PC-3 (cell line): ENCODE data around the gene ACTL10. TPM values are rescaled to one million over a fixed set of nuclear protein-coding genes. Genes with fewer than 3 reads are reported as not detected.

Experiments used
- ATAC-seq: fragments of 200-7000 bp; cut with Tn5 transposase; 2 replicates; pipeline ENCODE4 v1.9.1; 2020; ENCODE audit warnings: mild to moderate bottlenecking, moderate library complexity
- BruUV-seq: library from RNA; stranded (reverse); fragments of 400-500 nt; replicated peaks from 2 replicates; lab custom pipeline; 2021; lab: Mats Ljungman, UMichigan
- CTCF ChIA-PET: fragments of 300-600 bp; sonication (Branson Sonifier 250); formaldehyde crosslinking; loops from one replicate; lab custom pipeline; 2022; ENCODE audit warnings: antibody characterized with exemption; lab: Charles Lee
- POLR2A ChIA-PET: fragments of 300-600 bp; sonication (Branson Sonifier 250); formaldehyde crosslinking; loops from one replicate; lab custom pipeline; 2022; ENCODE audit warnings: antibody characterized with exemption; ENCODE audit not compliant: unreplicated experiment; lab: Charles Lee
- DNase-seq: peaks from one replicate; pipeline ENCODE4 v3.0.0-alpha.2; 2015
- H2AFZ ChIP-seq: fragments of 300-600 bp; sonication (generic); 2 replicates; pipeline ENCODE4 v1.6.0; 2016; ENCODE audit warnings: antibody characterized with exemption, low read length
- H3F3A ChIP-seq: fragments of 300-600 bp; sonication (generic); one replicate; pipeline ENCODE4 v1.6.0; 2017; ENCODE audit warnings: antibody characterized with exemption, low read length, control low read depth, mild to moderate bottlenecking; ENCODE audit not compliant: unreplicated experiment
- H3K27ac ChIP-seq: fragments of 300-600 bp; sonication (generic); 2 replicates; pipeline ENCODE4 v1.5.1; 2016; ENCODE audit warnings: mild to moderate bottlenecking, low read length
- H3K27me3 ChIP-seq: fragments of 300-600 bp; sonication (generic); 2 replicates; pipeline ENCODE4 v1.6.1; 2016; ENCODE audit warnings: low read length, mixed read lengths
- H3K36me3 ChIP-seq: fragments of 300-600 bp; sonication (generic); 2 replicates; pipeline ENCODE4 v1.6.1; 2016; ENCODE audit warnings: low read depth, mixed run types, low read length, mixed read lengths
- H3K4me1 ChIP-seq: fragments of 300-600 bp; sonication (generic); 2 replicates; pipeline ENCODE4 v1.5.1; 2016; ENCODE audit warnings: low read length; ENCODE audit not compliant: insufficient read depth
- H3K4me2 ChIP-seq: fragments of 300-600 bp; sonication (generic); 2 replicates; pipeline ENCODE4 v1.6.0; 2016; ENCODE audit warnings: low read length
- H3K4me3 ChIP-seq: fragments of 300-600 bp; sonication (generic); 2 replicates; pipeline ENCODE4 v1.5.1; 2016; ENCODE audit warnings: mild to moderate bottlenecking, low read length, mixed read lengths
- H3K79me2 ChIP-seq: fragments of 300-600 bp; sonication (generic); 2 replicates; pipeline ENCODE4 v1.6.1; 2017; ENCODE audit warnings: low read length, mixed read lengths
- H3K9ac ChIP-seq: fragments of 300-600 bp; sonication (generic); 2 replicates; pipeline ENCODE4 v1.6.0; 2016; ENCODE audit warnings: mild to moderate bottlenecking, low read length
- H3K9me2 ChIP-seq: fragments of 300-600 bp; sonication (generic); replicated peaks from 2 replicates; pipeline ENCODE4 v1.6.1; 2016; ENCODE audit warnings: mixed run types, low read length, mixed read lengths
- H3K9me3 ChIP-seq: fragments of 300-600 bp; sonication (generic); 2 replicates; pipeline ENCODE4 v1.6.1; 2016; ENCODE audit warnings: low read length, mixed read lengths
- H4K20me1 ChIP-seq: fragments of 300-600 bp; sonication (generic); 2 replicates; pipeline ENCODE4 v1.6.1; 2016; ENCODE audit warnings: low read length, mixed read lengths
- CTCF ChIP-seq: fragments of 300-600 bp; sonication (generic); conservative IDR thresholded peaks from 2 replicates; pipeline ENCODE4 v1.5.1; 2017; ENCODE audit warnings: antibody characterized with exemption, low read depth, mild to moderate bottlenecking, low read length
- EZH2 ChIP-seq: fragments of 300-600 bp; sonication (generic); IDR thresholded peaks from one replicate; pipeline ENCODE4 v1.6.1; 2017; ENCODE audit warnings: antibody characterized with exemption, mild to moderate bottlenecking, low read length; ENCODE audit not compliant: unreplicated experiment
- EZH2phosphoT487 ChIP-seq: fragments of 300-600 bp; sonication (generic); IDR thresholded peaks from 2 replicates; pipeline ENCODE4 v1.6.1; 2018; ENCODE audit warnings: mild to moderate bottlenecking, antibody characterized with exemption, low read length, borderline replicate concordance
- intact Hi-C: fragments of 100-400 bp; cut with micrococcal nuclease; formaldehyde crosslinking; loops from 2 replicates; pipeline ENCODE4 v1.9.0; 2023
- total RNA-seq: library from RNA; depleted of rRNA; stranded (reverse); fragments of >200 nt; gene quantifications from 2 replicates; pipeline ENCODE4 v1.2.3, GENCODE V29; 2014; rRNA removed

The ACTL10 gene
- total RNA-seq, 1 experiment from 2014 or later, result 1.6 TPM

- Histone ChIP-seq H3K9me2 (no peaks in the 10 kb centered on the region), H3K9me3 (no peaks in the 10 kb centered on the region), H3K4me2 (no peak overlapping the region), H4K20me1 (no peaks in the 10 kb centered on the region), H2AFZ (no peak overlapping the region), H3K9ac (no peak overlapping the region), H3K4me3 (no peak overlapping the region), H3K27ac (no peak overlapping the region), H3F3A (no peaks in the 10 kb centered on the region), H3K27me3 (no peaks in the 10 kb centered on the region), H3K4me1 (peaks cover 6% of the 10 kb centered on the region; the same call in 1 of the 2 replicates), H3K79me2 (no peaks in the 10 kb centered on the region), H3K36me3 (no peaks in the 10 kb centered on the region)
- intact Hi-C loops, result no loop called here
- DNase-seq, result no peak
- TF ChIP-seq CTCF (no peak), EZH2phosphoT487 (no peak), EZH2 (no peak)
- BruUV-seq, result no TSS peak
- ATAC-seq, result no peak
- CTCF ChIA-PET, result no interaction called here
- POLR2A ChIA-PET, result no interaction called here
These were observed 44.6 kb downstream of the ACTL10 start for GRCh38 chr20:33711446-33711738.

GRCh38 chr20:33713865-33714367 is 47.2 kb downstream of the ACTL10 start:
- no peak overlapping the region for H3K9ac ChIP-seq
- H4K20me1 ChIP-seq, result no peaks in the 10 kb centered on the region
- no peaks in the 10 kb centered on the region for H3K9me2 ChIP-seq
- peaks cover 6% of the 10 kb centered on the region; the same call in 1 of the 2 replicates for H3K4me1 ChIP-seq
- ChIA-PET CTCF (no interaction called here), POLR2A (no interaction called here)
- no peaks in the 10 kb centered on the region for H3K27me3 ChIP-seq
- no peak overlapping the region for H3K4me3 ChIP-seq
- H3F3A ChIP-seq, result no peaks in the 10 kb centered on the region
- no peak overlapping the region for H2AFZ ChIP-seq
- H3K9me3 ChIP-seq, result no peaks in the 10 kb centered on the region
- no TSS peak for BruUV-seq
- intact Hi-C loops, result no loop called here
- no peak for TF ChIP-seq EZH2phosphoT487
- TF ChIP-seq CTCF, result no peak
- no peak for TF ChIP-seq EZH2
- no peaks in the 10 kb centered on the region for H3K79me2 ChIP-seq
- ATAC-seq (no peak), DNase-seq (no peak)
- no peak overlapping the region for H3K4me2 ChIP-seq
- H3K27ac ChIP-seq, result no peak overlapping the region
- no peaks in the 10 kb centered on the region for H3K36me3 ChIP-seq

GRCh38 chr20:33716498-33716897 is 49.8 kb downstream of the ACTL10 start:
- TF ChIP-seq EZH2phosphoT487, result no peak
- TF ChIP-seq EZH2, result no peak
- no peak for TF ChIP-seq CTCF

More at GRCh38 chr20:33716498-33716897, 49.8 kb downstream of the ACTL10 start:
- Histone ChIP-seq H3F3A (no peaks in the 10 kb centered on the region), H2AFZ (no peak overlapping the region), H4K20me1 (no peaks in the 10 kb centered on the region), H3K9ac (no peak overlapping the region), H3K79me2 (no peaks in the 10 kb centered on the region), H3K4me3 (no peak overlapping the region), H3K27ac (no peak overlapping the region), H3K36me3 (no peaks in the 10 kb centered on the region), H3K4me2 (no peak overlapping the region), H3K9me2 (no peaks in the 10 kb centered on the region), H3K4me1 (no peaks in the 10 kb centered on the region), H3K9me3 (no peaks in the 10 kb centered on the region), H3K27me3 (no peaks in the 10 kb centered on the region)
- no TSS peak for BruUV-seq
- DNase-seq, result no peak
- intact Hi-C loops, result no loop called here
- POLR2A ChIA-PET, result no interaction called here
- CTCF ChIA-PET, result no interaction called here
- ATAC-seq, result no peak

Other genes with a start within 250 kb of the ACTL10 start
- gene SNTA1, start 223.2 kb upstream of the ACTL10 start, total RNA-seq, result 25.9 and 29.4 TPM in 2 replicates
- gene CBFA2T2, start 176.8 kb upstream of the ACTL10 start, total RNA-seq, result 9.2 and 9.7 TPM in 2 replicates
- gene C20orf144, start 4.6 kb upstream of the ACTL10 start, total RNA-seq, result 0.17 TPM in 1 of 2 replicates, not detected in the other
- gene NECAB3, start 7.5 kb downstream of the ACTL10 start, total RNA-seq, result 41.2 and 43.5 TPM in 2 replicates
- 63.7 and 72.2 TPM in 2 replicates for gene E2F1, start 19.4 kb downstream of the ACTL10 start, total RNA-seq
- not detected in 2 replicates for gene PXMP4, start 53.4 kb downstream of the ACTL10 start, total RNA-seq
- 4.4 and 5.1 TPM in 2 replicates for gene ZNF341, start 65.1 kb downstream of the ACTL10 start, total RNA-seq
- 68.8 and 91.1 TPM in 2 replicates for gene CHMP4B, start 144.4 kb downstream of the ACTL10 start, total RNA-seq